Panc1 (cell line): ENCODE measurements around the gene CEP41.

Source experiments
- CTCF ChIP-seq: fragments of 450-650 bp; IDR thresholded peaks from 2 replicates; pipeline ENCODE4 v1.5.1; 2017; ENCODE audit warnings: mild to moderate bottlenecking
- POLR2AphosphoS5 ChIP-seq: IDR thresholded peaks from 2 replicates; pipeline ENCODE4 v1.6.1; 2012; ENCODE audit warnings: mild to moderate bottlenecking, low read depth, low read length, moderate library complexity
- REST ChIP-seq, 2 experiments: IDR thresholded peaks; 2 replicates each; pipeline ENCODE4 v1.6.1; 2011 to 2012; ENCODE audit warnings: low read depth in 2 of 2, control low read depth in 1 of 2, low read length in 1 of 2, mild to moderate bottlenecking in 1 of 2, moderate library complexity in 1 of 2; ENCODE audit not compliant: insufficient read depth in 1 of 2
- TCF7L2 ChIP-seq: IDR thresholded peaks from 2 replicates; pipeline ENCODE4 v1.6.1; 2011; ENCODE audit warnings: mild to moderate bottlenecking, low read depth, low read length, inconsistent platforms

- TF ChIP-seq CTCF, result no peak
- TF ChIP-seq POLR2AphosphoS5, result no peak
- TF ChIP-seq REST (IDR thresholded peaks at IDR 0.05; ENCODE audit: insufficient read depth in 1 of 2, low read depth in 2 of 2, low read length in 1 of 2), result no peak
- TF ChIP-seq TCF7L2, result no peak
Measured at GRCh38 chr7:130486954-130487436, 46.2 kb upstream of the CEP41 start.
